Naive B cell (primary cell): ENCODE results near the gene CDH23. TPM values are rescaled to one million over a fixed set of nuclear protein-coding genes. Genes with fewer than 3 reads are reported as not detected.

Experiments used
- ATAC-seq, 2 donors: fragments of 150-1000 bp; cut with Tn5 transposase; 2 replicates each; pipeline ENCODE4 v1.10.0; 2021; ENCODE audit warnings: low read depth in 2 of 2, mild to moderate bottlenecking in 2 of 2, moderate library complexity in 2 of 2
- DNase-seq: peaks from one replicate; pipeline ENCODE4 v3.0.0; 2022
- H3K27ac Mint-ChIP-seq, 6 donors: one replicate each; pipeline ENCODE4 v1.8.0; 2020 to 2022; ENCODE audit warnings: mild to moderate bottlenecking in 6 of 6, mixed read lengths in 6 of 6, moderate library complexity in 5 of 6, inconsistent platforms in 2 of 6
- H3K27me3 Mint-ChIP-seq, 3 donors: one replicate each; pipeline ENCODE4 v1.8.0; 2021 to 2022; ENCODE audit warnings: mixed read lengths in 3 of 3, mild to moderate bottlenecking in 1 of 3
- H3K36me3 Mint-ChIP-seq, 2 donors: one replicate each; pipeline ENCODE4 v1.8.0; 2020 to 2022; ENCODE audit warnings: mixed read lengths in 2 of 2, inconsistent platforms in 1 of 2, mild to moderate bottlenecking in 1 of 2
- H3K4me1 Mint-ChIP-seq, 3 donors: one replicate each; pipeline ENCODE4 v1.8.0; 2020 to 2022; ENCODE audit warnings: mixed read lengths in 3 of 3, inconsistent platforms in 1 of 3, mild to moderate bottlenecking in 1 of 3, moderate library complexity in 1 of 3
- H3K4me3 Mint-ChIP-seq, 8 donors: one replicate each; pipeline ENCODE4 v1.8.0; 2020 to 2022; ENCODE audit warnings: mild to moderate bottlenecking in 8 of 8, mixed read lengths in 8 of 8, moderate library complexity in 8 of 8, inconsistent platforms in 2 of 8
- H3K9me3 Mint-ChIP-seq, 7 donors: one replicate each; pipeline ENCODE4 v1.8.0; 2020 to 2022; ENCODE audit warnings: mixed read lengths in 7 of 7, mild to moderate bottlenecking in 5 of 7, inconsistent platforms in 2 of 7, moderate library complexity in 1 of 7
- polyA plus RNA-seq, 6 donors: library from polyadenylated mRNA; unstranded; fragments of 300-500 nt; fragmentation: Illumina TruSeq; gene quantifications; one replicate each; pipeline ENCODE4 v1.2.3, GENCODE V29; 2021; ENCODE audit warnings: low read depth in 6 of 6

The CDH23 gene
- polyA plus RNA-seq, 6 donors from 2014 or later = 0.05 to 0.62 (median 0.21) TPM; not detected in 2

DNA sequence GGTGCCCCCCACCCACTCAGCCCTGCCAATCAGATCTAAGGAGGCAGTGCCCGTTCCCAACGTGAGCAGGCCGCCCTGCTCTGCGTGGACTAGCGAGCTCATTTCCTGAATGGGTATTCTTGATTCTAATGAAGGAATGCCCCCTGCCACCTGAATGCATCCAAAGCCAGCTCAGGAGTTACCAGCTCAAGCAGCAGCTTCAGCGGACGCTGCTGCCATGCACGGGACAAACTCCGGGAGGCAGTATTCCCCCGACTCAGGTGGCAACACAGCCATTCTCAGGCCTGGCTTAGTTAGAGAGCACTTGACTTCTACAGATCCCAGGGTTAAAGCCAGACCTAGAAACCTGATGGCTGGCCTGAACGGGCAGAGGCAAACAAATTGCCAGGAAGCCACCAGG, 428.5 kb downstream of the CDH23 start:
- Mint-ChIP-seq H3K36me3 (peaks cover 14 to 25% of the 10 kb centered on the region in 2 donors), H3K9me3 (no peaks in the 10 kb centered on the region), H3K27me3 (no peaks in the 10 kb centered on the region), H3K4me3 (no peak overlapping the region), H3K27ac (peak overlapping the region in 1 of 6 donors; percentile 54), H3K4me1 (peaks cover 0 to 3% (median 0%) of the 10 kb centered on the region in 3 donors)
- ATAC-seq (no peak), DNase-seq (no peak)

DNA sequence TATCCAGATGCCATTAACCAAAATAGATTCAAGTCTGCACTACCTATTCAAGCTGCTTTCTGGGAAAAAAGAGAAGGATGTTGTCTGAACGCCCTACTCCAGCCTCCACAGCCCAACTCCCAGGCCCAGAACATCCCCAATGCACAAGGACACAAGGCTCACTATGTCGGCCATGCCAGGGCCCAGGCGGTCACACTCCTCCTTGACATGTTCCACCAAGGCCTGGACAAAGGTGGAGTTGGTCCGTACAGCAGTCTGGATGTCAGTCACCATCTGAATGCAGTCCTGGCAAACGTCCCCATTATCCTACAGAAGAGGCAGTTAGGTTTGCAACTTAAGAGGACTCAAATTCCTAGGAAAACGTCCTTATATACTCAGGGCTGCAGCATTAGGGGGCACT, 431.1 kb downstream of the CDH23 start:
- Mint-ChIP-seq H3K4me3 (no peak overlapping the region), H3K9me3 (no peaks in the 10 kb centered on the region), H3K27me3 (no peaks in the 10 kb centered on the region), H3K27ac (peak overlapping the region in 1 of 6 donors; percentile 20), H3K4me1 (peaks cover under 1 to 18% (median 13%) of the 10 kb centered on the region in 3 donors), H3K36me3 (peaks cover 14 to 24% of the 10 kb centered on the region in 2 donors)
- no peak for DNase-seq
- no peak for ATAC-seq

DNA sequence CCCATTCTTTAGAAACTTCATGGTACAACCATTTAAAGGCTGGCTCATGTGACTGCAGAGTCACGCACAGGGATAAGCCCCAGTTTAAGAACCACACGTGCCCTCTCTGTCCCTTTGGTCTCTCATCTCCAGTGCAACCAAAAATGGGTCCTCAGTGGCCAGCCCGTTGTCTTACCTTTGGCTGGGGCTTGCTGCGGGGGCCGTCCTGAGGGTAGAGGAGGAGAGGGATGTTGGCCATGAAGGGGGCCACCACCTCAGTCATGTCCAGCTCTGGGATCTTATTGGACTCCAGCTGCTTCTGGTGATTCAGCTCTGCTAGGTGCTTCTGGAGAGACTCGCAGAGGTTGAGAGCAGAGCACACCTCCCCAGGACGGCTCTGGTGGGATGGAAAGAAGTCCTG, 432.0 kb downstream of the CDH23 start:
- no peaks in the 10 kb centered on the region for H3K27me3 Mint-ChIP-seq
- ATAC-seq (no peak), DNase-seq (no peak)
- H3K27ac Mint-ChIP-seq = no peak overlapping the region
- no peak overlapping the region for H3K4me3 Mint-ChIP-seq
- H3K9me3 Mint-ChIP-seq = no peaks in the 10 kb centered on the region
- H3K36me3 Mint-ChIP-seq = peaks cover 14 to 20% of the 10 kb centered on the region in 2 donors
- H3K4me1 Mint-ChIP-seq = peaks cover 6 to 23% (median 22%) of the 10 kb centered on the region in 3 donors

DNA sequence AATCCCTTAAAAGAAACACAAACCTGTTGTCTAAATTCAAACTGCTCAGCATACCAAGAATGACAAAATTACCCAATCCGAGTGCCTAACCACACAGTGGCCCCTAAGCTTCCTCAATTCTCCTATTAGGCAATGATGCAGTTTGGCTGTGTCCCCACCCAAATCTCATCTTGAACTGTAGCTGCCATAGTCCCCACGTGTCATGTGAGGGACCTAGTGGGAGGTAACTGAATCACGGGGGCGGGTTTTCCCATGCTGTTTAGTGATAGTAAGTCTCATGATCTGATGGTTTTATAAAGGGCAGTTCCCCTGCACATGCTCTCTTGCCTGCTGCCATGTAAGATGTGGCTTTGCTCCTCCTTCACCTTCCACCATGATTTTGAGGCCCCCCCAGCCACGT, 432.5 kb downstream of the CDH23 start:
- no peak overlapping the region for H3K27ac Mint-ChIP-seq
- H3K27me3 Mint-ChIP-seq = no peaks in the 10 kb centered on the region

DNA sequence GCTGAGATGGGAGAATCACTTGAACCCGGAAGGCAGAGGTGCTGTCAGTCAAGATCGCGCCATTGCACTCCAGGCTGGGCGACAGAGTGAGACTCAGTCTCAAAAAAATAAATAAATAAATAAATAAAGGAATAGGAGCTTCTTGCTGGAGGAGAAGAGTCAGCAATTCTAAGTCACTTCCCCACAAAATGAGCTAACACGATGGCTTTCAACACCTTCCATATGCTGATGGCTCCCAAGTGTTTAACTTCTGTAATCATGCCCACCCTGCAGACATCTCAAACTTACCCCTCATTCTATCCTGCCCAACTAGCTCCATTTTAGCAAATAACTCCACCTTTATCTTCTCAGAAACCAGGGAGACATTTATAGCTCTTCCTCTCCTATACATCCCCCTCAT, 433.2 kb downstream of the CDH23 start:
- peak overlapping the region in 1 of 6 donors; percentile 30 for H3K27ac Mint-ChIP-seq
- no peak for DNase-seq
- H3K27me3 Mint-ChIP-seq = no peaks in the 10 kb centered on the region
- H3K9me3 Mint-ChIP-seq = no peaks in the 10 kb centered on the region
- H3K36me3 Mint-ChIP-seq = peaks cover 14 to 20% of the 10 kb centered on the region in 2 donors
- H3K4me3 Mint-ChIP-seq = no peak overlapping the region
- ATAC-seq = no peak
- H3K4me1 Mint-ChIP-seq = peaks cover 13 to 34% (median 33%) of the 10 kb centered on the region in 3 donors

More for the DNA sequence above, 432.5 kb downstream of the CDH23 start:
- Mint-ChIP-seq H3K4me3 (no peak overlapping the region), H3K4me1 (peaks cover 10 to 27% (median 26%) of the 10 kb centered on the region in 3 donors), H3K36me3 (peaks cover 14 to 20% of the 10 kb centered on the region in 2 donors), H3K9me3 (no peaks in the 10 kb centered on the region)
- no peak for DNase-seq
- peak in 1 of 2 donors; percentile 20 for ATAC-seq

DNA sequence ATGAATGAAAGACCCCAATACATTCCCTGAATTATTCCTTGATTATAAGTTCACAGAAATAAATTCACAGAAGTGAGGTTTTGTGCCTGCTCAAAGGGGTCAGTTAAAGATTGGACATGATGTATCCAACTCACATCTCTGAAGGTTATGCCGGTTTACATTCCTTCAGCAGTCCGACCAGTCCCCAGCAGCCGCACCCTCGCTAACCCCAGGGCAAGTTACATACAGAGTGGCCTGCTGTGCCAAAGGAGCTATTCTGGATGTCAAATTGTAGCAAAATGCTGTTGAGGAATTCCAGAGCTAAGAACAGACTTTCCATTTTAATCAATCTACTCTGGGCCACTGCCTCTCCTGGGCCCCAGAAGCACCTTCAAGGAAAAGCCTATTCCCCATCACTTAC, 434.0 kb downstream of the CDH23 start:
- H3K4me1 Mint-ChIP-seq = peaks cover 14 to 42% (median 40%) of the 10 kb centered on the region in 3 donors
- H3K27me3 Mint-ChIP-seq = no peaks in the 10 kb centered on the region
- H3K27ac Mint-ChIP-seq = no peak overlapping the region
- H3K36me3 Mint-ChIP-seq = peaks cover 14 to 20% of the 10 kb centered on the region in 2 donors
- no peaks in the 10 kb centered on the region for H3K9me3 Mint-ChIP-seq
- ATAC-seq (no peak), DNase-seq (no peak)
- H3K4me3 Mint-ChIP-seq = no peak overlapping the region

DNA sequence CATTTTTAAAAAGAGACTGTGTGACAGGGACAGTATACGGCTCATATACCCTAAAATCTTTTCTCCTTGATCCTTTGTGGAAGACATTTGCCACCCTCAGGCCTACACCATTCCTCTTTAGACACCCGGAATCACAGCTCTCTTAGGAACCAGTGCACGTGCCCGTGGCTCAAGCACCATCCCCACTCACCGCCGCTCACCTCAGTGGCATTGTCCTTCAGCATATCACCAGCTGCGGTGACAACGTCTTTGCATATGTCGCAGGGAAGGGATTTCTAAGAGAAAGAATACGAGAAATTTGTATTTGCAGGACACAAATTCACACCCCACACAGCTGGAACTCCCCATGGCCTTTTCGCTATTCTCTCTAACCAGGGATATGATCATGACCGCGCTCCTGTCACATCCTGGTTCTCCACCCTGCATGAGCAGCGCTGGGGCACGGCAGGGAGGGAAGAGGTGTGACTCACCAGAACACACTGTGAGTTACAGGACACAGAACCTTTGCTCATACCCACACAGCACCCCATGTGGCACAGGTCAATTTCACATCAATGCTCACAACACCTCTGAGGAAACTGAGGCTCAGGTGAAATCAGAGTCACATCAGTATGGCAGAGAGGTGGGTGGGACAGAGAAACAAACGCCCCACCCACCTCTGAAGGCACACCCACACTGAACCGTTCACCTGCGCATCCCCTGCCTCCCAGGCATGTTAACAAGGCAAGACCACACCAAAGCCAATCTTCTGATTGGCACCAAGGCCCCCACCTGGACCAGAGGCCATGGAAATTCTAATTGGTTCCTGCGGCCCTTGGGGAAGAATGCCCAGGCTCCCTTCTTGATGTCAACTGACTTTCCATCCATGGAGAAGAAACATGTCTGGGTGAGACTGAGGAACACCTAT, 435.2 kb downstream of the CDH23 start:
- peak overlapping the region in 2 of 6 donors; percentile 47 to 87 for H3K27ac Mint-ChIP-seq

DNA sequence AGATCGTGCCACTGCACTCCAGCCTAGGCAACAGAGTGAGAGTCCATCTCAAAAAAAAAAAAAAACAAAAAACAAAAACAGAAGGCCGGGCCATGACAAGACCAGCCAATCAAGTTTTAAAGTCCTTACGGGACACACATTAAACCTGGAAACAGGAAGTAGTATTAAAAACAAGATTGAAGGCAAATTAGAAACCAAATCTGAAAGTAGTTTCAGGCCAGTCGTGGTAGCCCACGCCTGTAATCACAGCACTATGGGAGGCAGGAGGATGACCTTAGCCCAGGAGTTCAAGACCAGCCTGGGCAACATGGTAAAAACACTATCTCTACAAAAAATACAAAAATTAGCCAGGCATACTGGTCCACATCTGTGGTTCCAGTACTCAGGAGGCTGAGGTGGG, 436.2 kb downstream of the CDH23 start:
- Mint-ChIP-seq H3K9me3 (no peaks in the 10 kb centered on the region), H3K27me3 (no peaks in the 10 kb centered on the region), H3K27ac (peak overlapping the region in 4 of 6 donors; percentile 36 to 79 (median 50)), H3K36me3 (peaks cover 14 to 22% of the 10 kb centered on the region in 2 donors), H3K4me3 (peak overlapping the region in 7 of 8 donors; percentile 38 to 81 (median 51)), H3K4me1 (peaks cover 35 to 64% (median 63%) of the 10 kb centered on the region in 3 donors)
- ATAC-seq = no peak
- DNase-seq = no peak

More for the DNA sequence above, 435.2 kb downstream of the CDH23 start:
- Mint-ChIP-seq H3K4me3 (peak overlapping the region in 3 of 8 donors; percentile 32 to 81 (median 35)), H3K9me3 (no peaks in the 10 kb centered on the region), H3K27me3 (no peaks in the 10 kb centered on the region), H3K36me3 (peaks cover 14 to 20% of the 10 kb centered on the region in 2 donors), H3K4me1 (peaks cover 25 to 53% (median 52%) of the 10 kb centered on the region in 3 donors)
- DNase-seq = no peak
- ATAC-seq = no peak

DNA sequence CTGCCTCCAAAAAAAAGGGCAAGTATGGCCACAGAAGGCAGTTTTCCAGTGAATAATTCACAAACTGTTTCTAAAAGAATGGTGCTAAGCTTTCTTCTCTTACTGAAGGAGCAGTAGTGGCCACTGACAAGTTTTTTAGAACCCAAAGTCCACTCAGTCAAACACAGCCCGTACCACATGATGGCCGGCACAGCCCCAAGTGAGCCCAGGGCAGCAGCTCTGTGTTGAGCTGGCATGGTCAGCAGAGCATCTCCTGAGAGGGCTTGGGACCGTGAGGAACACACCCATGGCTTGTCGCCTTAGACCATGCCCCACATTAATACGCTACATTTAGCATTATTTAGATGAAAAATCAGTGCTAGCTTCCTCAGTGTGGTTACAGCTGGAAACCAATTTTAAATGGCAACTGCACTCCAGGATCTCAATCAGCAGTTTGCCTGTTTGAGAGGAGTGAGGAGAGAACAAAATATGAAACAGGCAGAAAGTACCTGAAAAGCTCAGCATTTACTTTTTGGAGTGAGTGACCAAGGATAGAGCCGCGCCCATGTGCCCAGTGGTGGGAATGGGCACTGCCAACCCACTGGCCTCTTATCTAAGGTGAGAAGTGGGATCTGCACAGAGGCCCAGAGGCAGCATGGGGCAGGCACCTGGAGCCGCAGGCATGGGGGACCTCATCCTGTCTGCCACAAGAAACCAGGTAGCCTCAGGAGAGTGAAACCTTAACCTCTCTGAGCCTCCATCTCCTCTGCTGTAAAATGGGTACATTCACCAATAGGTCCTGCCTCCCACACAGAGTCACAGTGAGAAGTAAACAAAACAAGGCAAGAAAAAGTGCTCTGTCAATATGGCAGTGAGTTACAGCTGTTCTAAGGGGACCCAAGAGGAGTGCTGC, 437.0 kb downstream of the CDH23 start:
- Mint-ChIP-seq H3K4me1 (peaks cover 43 to 71% (median 70%) of the 10 kb centered on the region in 3 donors), H3K4me3 (peak overlapping the region in 5 of 8 donors; percentile 38 to 81 (median 50)), H3K27ac (peak overlapping the region in 4 of 6 donors; percentile 36 to 79 (median 50)), H3K36me3 (peaks cover 14 to 18% of the 10 kb centered on the region in 2 donors), H3K27me3 (no peaks in the 10 kb centered on the region), H3K9me3 (no peaks in the 10 kb centered on the region)
- no peak for ATAC-seq
- no peak for DNase-seq

DNA sequence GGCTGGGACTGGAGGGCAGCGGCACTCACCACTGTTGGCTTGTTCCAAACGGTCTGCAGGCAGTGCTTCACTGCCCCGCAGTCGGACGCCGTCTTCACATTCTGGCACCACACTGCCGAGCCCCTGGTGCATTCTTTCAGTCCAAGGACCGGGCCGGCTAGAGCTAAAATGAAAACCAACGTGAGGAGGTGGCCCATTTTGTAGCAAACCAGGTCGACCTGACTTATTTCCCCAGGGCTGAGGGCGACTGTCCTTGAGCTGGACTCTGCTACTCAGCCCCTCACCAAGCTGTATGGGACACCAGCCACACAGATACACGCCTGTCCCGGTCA, 437.6 kb downstream of the CDH23 start:
- ATAC-seq = no peak
- no peak for DNase-seq
- Mint-ChIP-seq H3K4me3 (peak overlapping the region in 2 of 8 donors; percentile 40 to 47), H3K4me1 (peaks cover 46 to 76% (median 76%) of the 10 kb centered on the region in 3 donors), H3K27ac (peak overlapping the region in 3 of 6 donors; percentile 16 to 81 (median 50)), H3K9me3 (no peaks in the 10 kb centered on the region), H3K27me3 (no peaks in the 10 kb centered on the region), H3K36me3 (peaks cover 14 to 18% of the 10 kb centered on the region in 2 donors)

DNA sequence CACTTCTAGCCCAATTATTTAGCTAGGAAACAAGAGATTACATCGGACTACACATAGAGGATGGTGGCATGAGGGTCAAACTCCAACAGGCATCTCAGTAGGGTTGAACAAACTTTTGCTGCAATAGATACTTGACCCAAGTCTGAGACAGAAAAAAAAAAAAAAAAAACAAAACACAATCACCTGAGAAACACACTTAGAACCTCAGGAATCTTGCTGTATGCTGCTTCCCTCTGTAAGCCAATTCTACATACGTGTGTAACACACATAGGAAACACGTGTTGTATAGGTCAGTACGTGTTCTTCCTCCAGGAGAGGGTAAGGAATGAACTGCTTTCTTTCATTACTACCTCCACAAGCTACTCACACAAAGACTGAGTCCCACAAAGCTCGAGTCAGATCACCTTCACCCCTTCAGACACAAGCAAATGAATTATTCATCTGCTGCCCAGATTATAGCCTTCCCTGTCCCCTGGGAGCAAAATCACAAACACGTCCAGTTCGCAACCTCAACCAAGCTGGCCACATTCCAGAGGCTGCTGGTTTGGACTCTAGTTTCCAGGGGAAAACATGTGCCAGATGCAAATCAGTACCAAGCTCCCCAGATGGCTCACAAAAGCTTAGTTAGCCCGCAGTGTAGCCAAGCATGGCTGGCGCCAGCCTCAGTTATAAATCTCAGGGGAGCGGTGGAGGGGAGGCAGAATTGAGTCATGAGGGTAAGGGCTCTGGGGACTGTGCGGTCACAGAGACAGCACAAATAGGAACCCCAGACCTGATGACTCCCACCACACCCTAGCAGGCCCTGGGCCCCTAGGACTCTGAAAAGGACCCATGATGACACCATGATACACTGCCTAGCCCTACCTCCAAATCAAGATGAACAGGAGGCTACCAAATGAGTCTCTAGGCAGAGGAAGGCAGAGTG, 439.2 kb downstream of the CDH23 start:
- Mint-ChIP-seq H3K4me3 (peak overlapping the region; percentile 55 to 94 (median 86)), H3K36me3 (peaks cover 2 to 7% of the 10 kb centered on the region in 2 donors)

DNA sequence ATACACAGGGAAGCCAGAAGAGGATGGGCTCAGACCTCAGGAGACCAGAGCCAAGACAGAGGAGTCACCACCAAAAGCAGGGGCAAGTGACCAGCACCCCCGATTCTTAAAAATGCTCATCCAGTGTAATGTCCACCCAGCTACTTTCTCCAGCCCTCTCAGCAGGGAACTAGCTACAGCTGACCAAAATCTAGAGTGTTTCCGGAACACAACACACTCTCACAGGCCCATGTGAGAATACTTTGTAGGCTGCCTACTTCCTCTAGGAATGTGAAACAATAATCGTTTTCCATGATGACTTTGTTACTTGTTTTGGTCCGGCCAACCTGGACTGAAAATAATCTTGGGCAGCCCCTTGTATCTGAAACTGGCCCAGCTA, 439.9 kb downstream of the CDH23 start:
- no peak for DNase-seq
- ATAC-seq = no peak
- H3K4me1 Mint-ChIP-seq = peaks cover 52 to 96% (median 94%) of the 10 kb centered on the region in 3 donors
- peaks cover 0 to 5% of the 10 kb centered on the region in 2 donors for H3K36me3 Mint-ChIP-seq
- H3K27ac Mint-ChIP-seq = peak overlapping the region; percentile 97 to 100 (median 99)
- peak overlapping the region; percentile 55 to 94 (median 86) for H3K4me3 Mint-ChIP-seq
- no peaks in the 10 kb centered on the region for H3K9me3 Mint-ChIP-seq
- no peaks in the 10 kb centered on the region for H3K27me3 Mint-ChIP-seq

More for the DNA sequence above, 439.2 kb downstream of the CDH23 start:
- ATAC-seq (peak; percentile 96 to 97), DNase-seq (peak; percentile 95)
- Mint-ChIP-seq H3K27me3 (no peaks in the 10 kb centered on the region), H3K9me3 (no peaks in the 10 kb centered on the region), H3K4me1 (peaks cover 52 to 92% (median 88%) of the 10 kb centered on the region in 3 donors), H3K27ac (peak overlapping the region; percentile 97 to 100 (median 99))
